Transverse colon (tissue), 4 donors: ENCODE data around the gene OR1F1.

Experiments
- EP300 ChIP-seq: sonication (generic); formaldehyde crosslinking; IDR thresholded peaks from one replicate; pipeline ENCODE4 v1.6.1; 2017; ENCODE audit warnings: antibody characterized with exemption, low read depth
- POLR2A ChIP-seq: fragments of 450-650 bp; IDR thresholded peaks from one replicate; pipeline ENCODE4 v1.6.1; 2016; ENCODE audit warnings: antibody characterized with exemption, mild to moderate bottlenecking, moderate library complexity
- POLR2AphosphoS5 ChIP-seq, 3 donors: sonication (generic); formaldehyde crosslinking; IDR thresholded peaks; one replicate each; pipeline ENCODE4 v1.6.1; 2016; ENCODE audit warnings: antibody characterized with exemption in 3 of 3
- TF ChIP-seq, protein P1 (sequence below), 5 experiments: fragments of 200-600 bp in 3 of 5; fragments of 450-650 bp in 2 of 5; sonication (generic) in 3 of 5; IDR thresholded peaks; 1 replicate in 2 of 5; 2 replicates in 3 of 5; pipeline ENCODE4 v1.5.1; 2016 to 2017; ENCODE audit warnings: antibody characterized with exemption in 5 of 5, inconsistent platforms in 3 of 5, mild to moderate bottlenecking in 2 of 5, moderate library complexity in 1 of 5

DNA sequence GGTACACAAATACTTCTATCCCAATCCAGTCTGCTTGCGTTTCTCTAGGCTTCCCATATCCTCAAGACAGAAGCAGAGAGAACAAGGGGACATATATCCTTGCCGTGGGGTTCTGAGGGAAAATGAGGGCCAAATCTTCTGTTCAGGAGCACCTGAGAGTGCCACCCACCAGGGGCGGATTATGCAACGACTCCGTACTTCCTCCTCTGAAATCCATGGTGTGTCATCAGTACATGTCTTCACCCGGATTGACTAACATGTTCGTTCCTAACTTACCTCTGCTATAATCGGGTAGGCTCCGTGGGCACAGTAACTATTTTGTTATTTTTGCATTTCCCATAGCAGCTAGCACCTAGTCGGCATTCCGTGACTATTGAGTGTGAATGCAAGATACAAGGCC, 54.7 kb downstream of the OR1F1 start:
- TF ChIP-seq, protein P1, sequence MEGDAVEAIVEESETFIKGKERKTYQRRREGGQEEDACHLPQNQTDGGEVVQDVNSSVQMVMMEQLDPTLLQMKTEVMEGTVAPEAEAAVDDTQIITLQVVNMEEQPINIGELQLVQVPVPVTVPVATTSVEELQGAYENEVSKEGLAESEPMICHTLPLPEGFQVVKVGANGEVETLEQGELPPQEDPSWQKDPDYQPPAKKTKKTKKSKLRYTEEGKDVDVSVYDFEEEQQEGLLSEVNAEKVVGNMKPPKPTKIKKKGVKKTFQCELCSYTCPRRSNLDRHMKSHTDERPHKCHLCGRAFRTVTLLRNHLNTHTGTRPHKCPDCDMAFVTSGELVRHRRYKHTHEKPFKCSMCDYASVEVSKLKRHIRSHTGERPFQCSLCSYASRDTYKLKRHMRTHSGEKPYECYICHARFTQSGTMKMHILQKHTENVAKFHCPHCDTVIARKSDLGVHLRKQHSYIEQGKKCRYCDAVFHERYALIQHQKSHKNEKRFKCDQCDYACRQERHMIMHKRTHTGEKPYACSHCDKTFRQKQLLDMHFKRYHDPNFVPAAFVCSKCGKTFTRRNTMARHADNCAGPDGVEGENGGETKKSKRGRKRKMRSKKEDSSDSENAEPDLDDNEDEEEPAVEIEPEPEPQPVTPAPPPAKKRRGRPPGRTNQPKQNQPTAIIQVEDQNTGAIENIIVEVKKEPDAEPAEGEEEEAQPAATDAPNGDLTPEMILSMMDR (IDR thresholded peaks at IDR 0.05) = no peak
- TF ChIP-seq POLR2A (no peak), EP300 (no peak), POLR2AphosphoS5 (IDR thresholded peaks at IDR 0.05) (no peak)
